Loucy (cell line): Measurements from ENCODE around the gene ATP10D.

ENCODE experiments used
- H2AFZ ChIP-seq: fragments of 200-600 bp; sonication (generic); 2 replicates; pipeline ENCODE4 v1.6.0; 2016; ENCODE audit warnings: antibody characterized with exemption, mild to moderate bottlenecking, low read length, moderate library complexity
- H3F3A ChIP-seq: fragments of 200-600 bp; 2 replicates; pipeline ENCODE4 v1.6.0; 2016; ENCODE audit warnings: antibody characterized with exemption, low read depth, mild to moderate bottlenecking
- H3K27me3 ChIP-seq: fragments of 200-600 bp; sonication (generic); 2 replicates; pipeline ENCODE4 v1.6.1; 2014; ENCODE audit warnings: low read length, mild to moderate bottlenecking; ENCODE audit not compliant: insufficient read depth, poor library complexity, severe bottlenecking
- H3K36me3 ChIP-seq: fragments of 200-600 bp; sonication (generic); 2 replicates; pipeline ENCODE4 v1.6.1; 2016; ENCODE audit warnings: low read length; ENCODE audit not compliant: insufficient read depth
- H3K4me1 ChIP-seq: fragments of 200-600 bp; sonication (generic); 2 replicates; pipeline ENCODE4 v1.5.1; 2014; ENCODE audit warnings: low read length, mild to moderate bottlenecking; ENCODE audit not compliant: insufficient read depth, poor library complexity, severe bottlenecking
- H3K4me2 ChIP-seq: fragments of 200-600 bp; sonication (generic); 2 replicates; pipeline ENCODE4 v1.6.0; 2014; ENCODE audit warnings: antibody characterized with exemption, low read length, low read depth, mild to moderate bottlenecking; ENCODE audit not compliant: poor library complexity, severe bottlenecking
- H3K4me3 ChIP-seq: fragments of 200-600 bp; sonication (generic); 2 replicates; pipeline ENCODE4 v1.5.1; 2014; ENCODE audit warnings: low read length, mild to moderate bottlenecking, mixed read lengths; ENCODE audit not compliant: poor library complexity, severe bottlenecking
- H3K79me2 ChIP-seq: fragments of 200-600 bp; sonication (generic); 2 replicates; pipeline ENCODE4 v1.6.1; 2014; ENCODE audit warnings: low read length; ENCODE audit not compliant: insufficient read depth
- H3K9ac ChIP-seq: fragments of 200-600 bp; sonication (generic); 2 replicates; pipeline ENCODE4 v1.6.0; 2014; ENCODE audit warnings: mild to moderate bottlenecking, low read depth, low read length, moderate library complexity; ENCODE audit not compliant: poor library complexity, severe bottlenecking
- H3K9me2 ChIP-seq: fragments of 200-600 bp; sonication (generic); replicated peaks from 2 replicates; pipeline ENCODE4 v1.6.1; 2016; ENCODE audit warnings: low read depth, low read length, mixed read lengths
- H3K9me3 ChIP-seq: fragments of 200-600 bp; sonication (generic); 2 replicates; pipeline ENCODE4 v1.6.1; 2014; ENCODE audit warnings: mild to moderate bottlenecking, antibody characterized with exemption, low read length, low read depth; ENCODE audit not compliant: insufficient read depth
- H4K20me1 ChIP-seq: fragments of 200-600 bp; sonication (generic); 2 replicates; pipeline ENCODE4 v1.6.0; 2014; ENCODE audit warnings: antibody characterized with exemption, low read length, mild to moderate bottlenecking; ENCODE audit not compliant: insufficient read depth, poor library complexity, severe bottlenecking
- CTCF ChIP-seq: fragments of 200-600 bp; sonication (generic); conservative IDR thresholded peaks from 2 replicates; pipeline ENCODE4 v1.5.1; 2014; ENCODE audit warnings: mild to moderate bottlenecking, antibody characterized with exemption, low read length
- EZH2phosphoT487 ChIP-seq: fragments of 200-600 bp; IDR thresholded peaks from 2 replicates; pipeline ENCODE4 v1.6.1; 2018; ENCODE audit warnings: antibody characterized with exemption, mild to moderate bottlenecking, moderate library complexity, borderline replicate concordance

Gene ATP10D

GRCh38 chr4:47624031-47624441 lies 139.0 kb downstream of the ATP10D start:
- no peaks in the 10 kb centered on the region for H3F3A ChIP-seq
- no peaks in the 10 kb centered on the region for H3K36me3 ChIP-seq
- no peaks in the 10 kb centered on the region for H3K9me2 ChIP-seq
- no peak overlapping the region for H2AFZ ChIP-seq
- no peaks in the 10 kb centered on the region for H3K9me3 ChIP-seq
- no peak overlapping the region for H3K4me3 ChIP-seq
- H3K4me2 ChIP-seq = no peak overlapping the region
- no peak overlapping the region for H3K9ac ChIP-seq
- no peaks in the 10 kb centered on the region for H3K79me2 ChIP-seq
- no peaks in the 10 kb centered on the region for H4K20me1 ChIP-seq
- TF ChIP-seq EZH2phosphoT487 (no peak), CTCF (no peak)
- H3K27me3 ChIP-seq = no peaks in the 10 kb centered on the region
- H3K4me1 ChIP-seq = peaks cover 3% of the 10 kb centered on the region

GRCh38 chr4:47631161-47631560 lies 146.1 kb downstream of the ATP10D start:
- Histone ChIP-seq H3K4me3 (no peak overlapping the region), H3F3A (no peaks in the 10 kb centered on the region), H3K9me3 (no peaks in the 10 kb centered on the region), H3K4me1 (no peaks in the 10 kb centered on the region), H3K36me3 (no peaks in the 10 kb centered on the region), H2AFZ (no peak overlapping the region), H3K27me3 (no peaks in the 10 kb centered on the region), H4K20me1 (no peaks in the 10 kb centered on the region), H3K4me2 (no peak overlapping the region), H3K79me2 (no peaks in the 10 kb centered on the region), H3K9ac (no peak overlapping the region), H3K9me2 (no peaks in the 10 kb centered on the region)
- TF ChIP-seq CTCF = no peak
- TF ChIP-seq EZH2phosphoT487 = no peak

- Histone ChIP-seq H3K36me3 (no peaks in the 10 kb centered on the region), H3K9ac (no peak overlapping the region), H3K9me2 (no peaks in the 10 kb centered on the region), H3K4me1 (peaks cover 42% of the 10 kb centered on the region), H3K4me3 (peak overlapping the region; percentile 18), H4K20me1 (no peaks in the 10 kb centered on the region), H3K9me3 (no peaks in the 10 kb centered on the region), H3K79me2 (no peaks in the 10 kb centered on the region), H3K4me2 (peak overlapping the region; percentile 38), H3F3A (no peaks in the 10 kb centered on the region), H2AFZ (no peak overlapping the region), H3K27me3 (no peaks in the 10 kb centered on the region)
- no peak for TF ChIP-seq EZH2phosphoT487
- no peak for TF ChIP-seq CTCF
These were observed 154.5 kb downstream of the ATP10D start for GRCh38 chr4:47639531-47639930.
